Measurements from ENCODE around the gene CD320.

DNA sequence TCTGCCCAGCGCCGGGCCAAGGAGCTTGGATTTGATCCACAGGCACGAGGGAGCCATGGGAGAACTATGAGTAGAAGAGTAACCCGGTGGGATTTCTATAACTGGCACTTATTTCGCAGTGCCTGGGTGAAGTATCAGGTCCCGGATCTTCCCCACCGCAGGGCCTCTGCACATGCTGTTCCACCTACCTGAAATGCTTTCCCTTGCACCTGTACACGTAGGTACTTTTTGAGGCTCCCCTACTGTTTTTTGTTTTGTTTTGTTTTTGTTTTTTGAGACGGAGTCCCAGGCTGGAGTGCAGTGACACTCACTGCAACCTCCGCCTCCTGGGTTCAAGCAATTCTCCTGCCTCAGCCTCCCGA, 35.3 kb upstream of the CD320 start:
- TF ChIP-seq, protein P1, sequence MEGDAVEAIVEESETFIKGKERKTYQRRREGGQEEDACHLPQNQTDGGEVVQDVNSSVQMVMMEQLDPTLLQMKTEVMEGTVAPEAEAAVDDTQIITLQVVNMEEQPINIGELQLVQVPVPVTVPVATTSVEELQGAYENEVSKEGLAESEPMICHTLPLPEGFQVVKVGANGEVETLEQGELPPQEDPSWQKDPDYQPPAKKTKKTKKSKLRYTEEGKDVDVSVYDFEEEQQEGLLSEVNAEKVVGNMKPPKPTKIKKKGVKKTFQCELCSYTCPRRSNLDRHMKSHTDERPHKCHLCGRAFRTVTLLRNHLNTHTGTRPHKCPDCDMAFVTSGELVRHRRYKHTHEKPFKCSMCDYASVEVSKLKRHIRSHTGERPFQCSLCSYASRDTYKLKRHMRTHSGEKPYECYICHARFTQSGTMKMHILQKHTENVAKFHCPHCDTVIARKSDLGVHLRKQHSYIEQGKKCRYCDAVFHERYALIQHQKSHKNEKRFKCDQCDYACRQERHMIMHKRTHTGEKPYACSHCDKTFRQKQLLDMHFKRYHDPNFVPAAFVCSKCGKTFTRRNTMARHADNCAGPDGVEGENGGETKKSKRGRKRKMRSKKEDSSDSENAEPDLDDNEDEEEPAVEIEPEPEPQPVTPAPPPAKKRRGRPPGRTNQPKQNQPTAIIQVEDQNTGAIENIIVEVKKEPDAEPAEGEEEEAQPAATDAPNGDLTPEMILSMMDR (IDR thresholded peaks at IDR 0.05 in 4 of 5, conservative IDR thresholded peaks at IDR 0.05 in 1 of 5), result no peak
- TF ChIP-seq POLR2A (IDR thresholded peaks at IDR 0.05), result no peak

Data from gastrocnemius medialis (tissue), 4 donors.